HCT116 (cell line): ENCODE measurements around the gene CPLX4. TPM values are rescaled to one million over a fixed set of nuclear protein-coding genes. Genes with fewer than 3 reads are reported as not detected.

Experiments used
- ATAC-seq: fragments of 200-7000 bp; cut with Tn5 transposase; 2 replicates; pipeline ENCODE4 v1.9.1; 2020; ENCODE audit warnings: mild to moderate bottlenecking, moderate library complexity
- BruUV-seq: library from RNA; stranded (reverse); fragments of 400-500 nt; replicated peaks from 2 replicates; lab custom pipeline; 2021; lab: Mats Ljungman, UMichigan
- CTCF ChIA-PET: fragments of 300-600 bp; sonication (Branson Sonifier 250); formaldehyde crosslinking; loops from one replicate; lab custom pipeline; 2021; ENCODE audit warnings: antibody characterized with exemption; lab: Charles Lee
- POLR2A ChIA-PET: fragments of 300-600, 350-600 bp; sonication (Branson Sonifier 250); formaldehyde crosslinking; loops from one replicate; lab custom pipeline; 2021; ENCODE audit warnings: antibody characterized with exemption; lab: Charles Lee
- RAD21 ChIA-PET, 2 experiments: fragments of 300-600 bp; sonication (Branson Sonifier 250); formaldehyde crosslinking; loops; one replicate each; lab custom pipeline; 2023; ENCODE audit warnings: low total read pairs in 2 of 2; ENCODE audit not compliant: uncharacterized antibody in 2 of 2, unreplicated experiment in 2 of 2, low non-redundant PET in 1 of 2; lab: Charles Lee
- DNase-seq: peaks from one replicate; pipeline ENCODE4 v3.0.0-alpha.2; 2010; ENCODE audit warnings: low read depth, low spot score
- H2AFZ ChIP-seq: fragments of 200-600 bp; shearing (Covaris generic), sonication (generic); 2 replicates; pipeline ENCODE4 v1.6.1; 2017; ENCODE audit warnings: low read depth, mixed run types, mixed read lengths, antibody characterized with exemption, low read length; ENCODE audit not compliant: poor library complexity, severe bottlenecking
- H3K27ac ChIP-seq: 2 replicates; pipeline ENCODE4 v1.5.1; 2012; ENCODE audit warnings: low read depth, low read length
- H3K27me3 ChIP-seq: fragments of 200-600 bp; sonication (generic); 2 replicates; pipeline ENCODE4 v1.6.1; 2016; ENCODE audit warnings: mixed run types, low read length, mixed read lengths; ENCODE audit not compliant: insufficient read depth
- H3K36me3 ChIP-seq, 2 experiments: fragments of 200-500 bp in 1 of 2; fragments of 200-600 bp in 1 of 2; sonication (Bioruptor generic) in 1 of 2; sonication (generic) in 1 of 2; 2 replicates each; pipeline versions ENCODE4 v1.5.1 to v1.6.1; 2014 to 2016; ENCODE audit warnings: low read length in 2 of 2, inconsistent platforms in 1 of 2, mixed read lengths in 1 of 2, mixed run types in 1 of 2; ENCODE audit not compliant: insufficient read depth in 2 of 2, control insufficient read depth in 1 of 2
- H3K4me1 ChIP-seq, 2 experiments: fragments of 200-600 bp in 1 of 2; sonication (generic) in 1 of 2; 2 replicates each; pipeline versions ENCODE4 v1.5.1 to v1.6.1; 2012 to 2017; ENCODE audit warnings: low read length in 2 of 2, inconsistent platforms in 1 of 2, mild to moderate bottlenecking in 1 of 2, mixed read lengths in 1 of 2, mixed run types in 1 of 2, moderate library complexity in 1 of 2; ENCODE audit not compliant: insufficient read depth in 2 of 2, control insufficient read depth in 1 of 2
- H3K4me2 ChIP-seq: fragments of 200-600 bp; sonication (generic); 2 replicates; pipeline ENCODE4 v1.6.1; 2017; ENCODE audit warnings: mixed run types, low read length, mixed read lengths
- H3K4me3 ChIP-seq, 2 experiments: fragments of 200-600 bp in 1 of 2; sonication (generic) in 1 of 2; replicated peaks in 1 of 2; 2 replicates each; pipeline ENCODE4 v1.5.1; 2011 to 2016; ENCODE audit warnings: low read length in 2 of 2, control low read depth in 1 of 2, low read depth in 1 of 2, mild to moderate bottlenecking in 1 of 2, mixed read lengths in 1 of 2, mixed run types in 1 of 2
- H3K79me2 ChIP-seq: fragments of 200-600 bp; sonication (generic); 2 replicates; pipeline ENCODE4 v1.6.1; 2017; ENCODE audit warnings: mild to moderate bottlenecking, mixed run types, low read length, moderate library complexity, mixed read lengths; ENCODE audit not compliant: insufficient read depth
- H3K9ac ChIP-seq: fragments of 200-600 bp; sonication (generic); 2 replicates; pipeline ENCODE4 v1.6.1; 2016; ENCODE audit warnings: low read length, mixed read lengths
- H3K9me2 ChIP-seq: fragments of 200-600 bp; sonication (generic), shearing (Covaris generic); 2 replicates; pipeline ENCODE4 v1.6.1; 2017; ENCODE audit warnings: mixed run types, mild to moderate bottlenecking, moderate library complexity; ENCODE audit not compliant: insufficient read depth
- H3K9me3 ChIP-seq, 2 experiments: fragments of 200-500 bp in 1 of 2; fragments of 200-600 bp in 1 of 2; sonication (Bioruptor generic) in 1 of 2; sonication (generic) in 1 of 2; 2 replicates each; pipeline ENCODE4 v1.6.1; 2014 to 2017; ENCODE audit warnings: low read length in 2 of 2, mixed read lengths in 2 of 2, inconsistent platforms in 1 of 2, low read depth in 1 of 2, mild to moderate bottlenecking in 1 of 2, mixed run types in 1 of 2, moderate library complexity in 1 of 2; ENCODE audit not compliant: control insufficient read depth in 1 of 2, insufficient read depth in 1 of 2
- H4K20me1 ChIP-seq: fragments of 200-600 bp; sonication (generic), shearing (Covaris generic); 2 replicates; pipeline ENCODE4 v1.6.1; 2017; ENCODE audit warnings: mixed run types, mild to moderate bottlenecking, moderate library complexity; ENCODE audit not compliant: insufficient read depth
- ATF3 ChIP-seq: IDR thresholded peaks from 2 replicates; pipeline ENCODE4 v1.6.1; 2012
- CBX3 ChIP-seq: IDR thresholded peaks from 2 replicates; pipeline ENCODE4 v1.6.1; 2012; ENCODE audit warnings: low read depth
- EZH2phosphoT487 ChIP-seq: fragments of 200-600 bp; IDR thresholded peaks from 2 replicates; pipeline ENCODE4 v1.6.1; 2018; ENCODE audit warnings: antibody characterized with exemption, borderline replicate concordance
- FOSL1 ChIP-seq: IDR thresholded peaks from 2 replicates; pipeline ENCODE4 v1.6.1; 2012; ENCODE audit warnings: low read depth
- JUND ChIP-seq: IDR thresholded peaks from 2 replicates; pipeline ENCODE4 v1.6.1; 2012
- MAX ChIP-seq: IDR thresholded peaks from 2 replicates; pipeline ENCODE4 v1.6.1; 2012
- REST ChIP-seq: IDR thresholded peaks from 2 replicates; pipeline ENCODE4 v1.6.1; 2012; ENCODE audit warnings: low read depth
- TCF7L2 ChIP-seq: IDR thresholded peaks from 2 replicates; pipeline ENCODE4 v1.7.0; 2011; ENCODE audit warnings: borderline replicate concordance, inconsistent platforms; ENCODE audit not compliant: insufficient read depth, insufficient read length; ENCODE audit errors: extremely low read depth
- ZFX ChIP-seq: fragments of 450-650 bp; IDR thresholded peaks from 2 replicates; pipeline ENCODE4 v1.6.1; 2017
- intact Hi-C: fragments of 100-400 bp; cut with micrococcal nuclease; formaldehyde crosslinking; loops from 2 replicates; pipeline ENCODE4 v1.10.0; 2022
- total RNA-seq: library from RNA; stranded (reverse); gene quantifications from one replicate; pipeline ENCODE4 v1.2.1, GENCODE V29; 2021; ENCODE audit not compliant: unreplicated experiment

The CPLX4 gene
- total RNA-seq, 1 experiment from 2014 or later = not detected

GRCh38 chr18:59267503-59268126 lies 50.8 kb downstream of the CPLX4 start:
- Histone ChIP-seq H3K27me3 (peaks cover 9% of the 10 kb centered on the region), H3K79me2 (no peaks in the 10 kb centered on the region), H2AFZ (no peak overlapping the region), H3K9me2 (no peaks in the 10 kb centered on the region), H3K4me3 (no peak overlapping the region), H3K27ac (no peak overlapping the region), H3K4me1 (peaks cover 0 to 7% of the 10 kb centered on the region in 2 experiments; a peak in 2 of 4 replicates), H3K36me3 (no peaks in the 10 kb centered on the region), H3K9me3 (no peaks in the 10 kb centered on the region), H3K4me2 (no peak overlapping the region), H4K20me1 (no peaks in the 10 kb centered on the region), H3K9ac (no peak overlapping the region)
- ChIA-PET CTCF (no interaction called here), RAD21 (no interaction called here), POLR2A (no interaction called here)
- intact Hi-C loops = no loop called here
- no peak for DNase-seq
- ATAC-seq = no peak
- BruUV-seq = no TSS peak
- TF ChIP-seq REST (no peak), MAX (no peak), FOSL1 (no peak), CBX3 (no peak), ATF3 (no peak), TCF7L2 (no peak), JUND (no peak), ZFX (no peak), EZH2phosphoT487 (no peak)
